H1 (cell line): Measurements from ENCODE around the gene CLEC1B. TPM values are rescaled to one million over a fixed set of nuclear protein-coding genes. Genes with fewer than 3 reads are reported as not detected.
"Not testable (repeated sequence)": the region's sequence is repeated elsewhere in the genome, so short reads cannot be mapped to it uniquely, and the experiment has no call there.

Experiments
- CTCF ChIA-PET: fragments of 300-600 bp; sonication (Branson Sonifier 250); formaldehyde crosslinking; loops from one replicate; lab custom pipeline; 2021; ENCODE audit not compliant: partially characterized antibody; lab: Charles Lee
- POLR2A ChIA-PET: fragments of 300-600 bp; sonication (Branson Sonifier 250); formaldehyde crosslinking; loops from one replicate; lab custom pipeline; 2021; ENCODE audit warnings: inconsistent platforms; ENCODE audit not compliant: partially characterized antibody; lab: Charles Lee
- DNase-seq, 2 experiments: peaks; one replicate each; pipeline versions ENCODE4 v3.0.0 to v3.0.0-alpha.2; 2010 to 2022; ENCODE audit warnings: low spot score in 2 of 2, low read depth in 1 of 2, mixed read lengths in 1 of 2
- FAIRE-seq: peaks from 2 replicates; lab custom pipeline; 2011; peaks lifted over from hg19 to GRCh38; lab: Jason Lieb, UNC
- H2AFZ ChIP-seq: 2 replicates; pipeline ENCODE4 v1.8.1; 2012; ENCODE audit warnings: low read length, inconsistent platforms
- H2AK5ac ChIP-seq: 2 replicates; pipeline ENCODE4 v1.6.1; 2013; ENCODE audit warnings: low read depth, low read length
- H2BK120ac ChIP-seq: replicated peaks from 2 replicates; pipeline ENCODE3; 2013; ENCODE audit warnings: low read depth, low read length, inconsistent platforms
- H2BK12ac ChIP-seq: 2 replicates; pipeline ENCODE4 v1.6.1; 2013; ENCODE audit warnings: low read depth, low read length
- H2BK15ac ChIP-seq: 2 replicates; pipeline ENCODE4 v1.6.1; 2013; ENCODE audit warnings: low read length
- H2BK20ac ChIP-seq: 2 replicates; pipeline ENCODE4 v1.6.1; 2013; ENCODE audit warnings: low read length
- H2BK5ac ChIP-seq: 2 replicates; pipeline ENCODE4 v1.6.1; 2013; ENCODE audit warnings: low read depth, low read length
- H3K14ac ChIP-seq: 2 replicates; pipeline ENCODE4 v1.6.1; 2013; ENCODE audit warnings: inconsistent platforms; ENCODE audit not compliant: insufficient read length
- H3K18ac ChIP-seq: 2 replicates; pipeline ENCODE4 v1.6.1; 2013; ENCODE audit warnings: low read length; ENCODE audit errors: extremely low read depth
- H3K23ac ChIP-seq: 2 replicates; pipeline ENCODE4 v1.6.1; 2013; ENCODE audit warnings: inconsistent platforms; ENCODE audit not compliant: insufficient read length
- H3K23me2 ChIP-seq: 2 replicates; pipeline ENCODE4 v1.6.1; 2013; ENCODE audit warnings: low read depth, low read length
- H3K27ac ChIP-seq: 2 replicates; pipeline ENCODE4 v1.6.1; 2011; ENCODE audit warnings: low read depth, low read length, inconsistent platforms
- H3K27me3 ChIP-seq, 4 experiments: replicated peaks in 1 of 4; 1 replicate in 1 of 4; 2 replicates in 3 of 4; pipeline versions ENCODE4 v1.6.1 to v1.8.1; 2011 to 2013; ENCODE audit warnings: low read length in 3 of 4, mild to moderate bottlenecking in 3 of 4, inconsistent platforms in 2 of 4, mixed read lengths in 2 of 4, moderate library complexity in 1 of 4; ENCODE audit not compliant: control insufficient read depth in 3 of 4, insufficient read depth in 3 of 4; ENCODE audit errors: extremely low read depth in 1 of 4
- H3K36me3 ChIP-seq, 4 experiments: 2 replicates each; pipeline versions ENCODE4 v1.6.1 to v1.8.1; 2011 to 2013; ENCODE audit warnings: mild to moderate bottlenecking in 4 of 4, low read length in 3 of 4, moderate library complexity in 2 of 4, control low read depth in 1 of 4, inconsistent platforms in 1 of 4; ENCODE audit not compliant: insufficient read depth in 4 of 4, control insufficient read depth in 2 of 4
- H3K4ac ChIP-seq: replicated peaks from 2 replicates; pipeline ENCODE3; 2013; ENCODE audit warnings: low read length, low read depth, mixed read lengths, inconsistent platforms; ENCODE audit not compliant: insufficient read length
- H3K4me1 ChIP-seq, 4 experiments: replicated peaks in 1 of 4; 1 replicate in 1 of 4; 2 replicates in 3 of 4; pipeline versions ENCODE4 v1.6.1 to v1.8.1; 2011 to 2013; ENCODE audit warnings: low read length in 3 of 4, inconsistent platforms in 2 of 4, mixed read lengths in 1 of 4; ENCODE audit not compliant: insufficient read depth in 4 of 4, control insufficient read depth in 3 of 4
- H3K4me2 ChIP-seq, 2 experiments: 2 replicates each; pipeline versions ENCODE4 v1.6.1 to v1.8.1; 2011 to 2013; ENCODE audit warnings: low read depth in 2 of 2, low read length in 2 of 2, control low read depth in 1 of 2, inconsistent platforms in 1 of 2, mild to moderate bottlenecking in 1 of 2; ENCODE audit not compliant: insufficient read depth in 1 of 2
- H3K4me3 ChIP-seq, 4 experiments: fragments of 200-600, 300-600 bp in 1 of 4; sonication (generic), shearing (Covaris generic), sonication (Bioruptor Twin) in 1 of 4; 2 replicates each; pipeline versions ENCODE4 v1.5.1 to v1.8.1; 2011 to 2016; ENCODE audit warnings: low read length in 4 of 4, low read depth in 3 of 4, control low read depth in 2 of 4, inconsistent platforms in 2 of 4, mild to moderate bottlenecking in 2 of 4, mixed read lengths in 1 of 4, moderate library complexity in 1 of 4; ENCODE audit not compliant: insufficient read depth in 2 of 4; ENCODE audit errors: extremely low read depth in 1 of 4
- H3K56ac ChIP-seq: replicated peaks from 2 replicates; pipeline ENCODE3; 2013; ENCODE audit warnings: low read depth, mild to moderate bottlenecking, mixed read lengths, low read length, inconsistent platforms; ENCODE audit not compliant: insufficient read length
- H3K79me1 ChIP-seq: 2 replicates; pipeline ENCODE4 v1.6.1; 2013; ENCODE audit warnings: low read depth, low read length, control low read depth
- H3K79me2 ChIP-seq, 2 experiments: 2 replicates each; pipeline versions ENCODE4 v1.6.1 to v1.8.1; 2012 to 2013; ENCODE audit warnings: low read length in 2 of 2, mild to moderate bottlenecking in 2 of 2, inconsistent platforms in 1 of 2; ENCODE audit not compliant: insufficient read depth in 2 of 2, control insufficient read depth in 1 of 2
- H3K9ac ChIP-seq, 4 experiments: replicated peaks in 1 of 4; 1 replicate in 1 of 4; 2 replicates in 3 of 4; pipeline versions ENCODE4 v1.6.1 to v1.8.1; 2011 to 2013; ENCODE audit warnings: low read depth in 3 of 4, low read length in 3 of 4, control low read depth in 2 of 4, mild to moderate bottlenecking in 2 of 4, moderate library complexity in 2 of 4, inconsistent platforms in 1 of 4; ENCODE audit errors: extremely low read depth in 1 of 4
- H3K9me3 ChIP-seq, 2 experiments: 2 replicates each; pipeline versions ENCODE4 v1.6.1 to v1.8.1; 2012 to 2013; ENCODE audit warnings: mild to moderate bottlenecking in 2 of 2, moderate library complexity in 2 of 2, control low read depth in 1 of 2, inconsistent platforms in 1 of 2, low read depth in 1 of 2, low read length in 1 of 2, mixed read lengths in 1 of 2; ENCODE audit not compliant: insufficient read depth in 2 of 2
- H4K20me1 ChIP-seq, 2 experiments: replicated peaks in 1 of 2; 2 replicates each; pipeline versions ENCODE3 to v1.8.1; 2011 to 2013; ENCODE audit warnings: inconsistent platforms in 2 of 2, low read length in 2 of 2, mild to moderate bottlenecking in 1 of 2; ENCODE audit not compliant: insufficient read depth in 2 of 2, control insufficient read depth in 1 of 2
- H4K5ac ChIP-seq: 2 replicates; pipeline ENCODE4 v1.6.1; 2013; ENCODE audit warnings: low read length, low read depth, mixed read lengths, inconsistent platforms; ENCODE audit not compliant: insufficient read length
- H4K8ac ChIP-seq: 2 replicates; pipeline ENCODE4 v1.8.0; 2013; ENCODE audit warnings: mild to moderate bottlenecking, moderate library complexity, low read length, inconsistent platforms; ENCODE audit not compliant: insufficient read depth; ENCODE audit errors: extremely low read depth
- H4K91ac ChIP-seq: replicated peaks from 2 replicates; pipeline ENCODE3; 2013; ENCODE audit warnings: low read length, mixed read lengths, inconsistent platforms; ENCODE audit not compliant: insufficient read length
- ATF2 ChIP-seq: IDR thresholded peaks from 2 replicates; pipeline ENCODE4 v1.6.1; 2012; ENCODE audit warnings: low read length, inconsistent platforms
- SP1 ChIP-seq: IDR thresholded peaks from 2 replicates; pipeline ENCODE4 v1.6.1; 2011; ENCODE audit warnings: low read depth, low read length
- WGBS, 2 experiments: shearing (Covaris generic) in 1 of 2; methylation state at CpG; one replicate each; pipeline versions ENCODE4 v1.1.6 to v1.1.7; 2013 to 2015; ENCODE audit warnings: low lambda C conversion rate in 2 of 2, mixed read lengths in 2 of 2, inconsistent platforms in 1 of 2, low coverage in 1 of 2, missing lambda C conversion rate in 1 of 2; ENCODE audit not compliant: insufficient replicate concordance in 2 of 2, insufficient coverage in 1 of 2, insufficient read length in 1 of 2; ENCODE audit errors: extremely low coverage in 1 of 2, missing lambda C conversion rate in 1 of 2; 5-methylcytosine and 5-hydroxymethylcytosine counted together
- polyA plus RNA-seq, 7 experiments: library from polyadenylated mRNA; depleted of rRNA in 3 of 7; stranded (reverse) in 5 of 7; unstranded in 2 of 7; fragments of >200 nt in 5 of 7; fragments of 200-250 nt in 2 of 7; gene quantifications; 1 replicate in 5 of 7; 2 replicates in 1 of 7; 4 replicates in 1 of 7; pipeline versions ENCODE4 v1.2.1 to v1.2.3, GENCODE V29; 2011 to 2013; ENCODE audit warnings: missing spikeins in 2 of 7, mixed read lengths in 2 of 7
- total RNA-seq: library from RNA; stranded (reverse); fragmentation: NEBNext Ultra II Directional; extraction: Animal tissue kit (Norgen Biotek cat#: 25700); gene quantifications from 2 replicates; pipeline ENCODE4 v1.2.1, GENCODE V29; 2021

Gene CLEC1B
- total and polyA plus RNA-seq, 2 of the 8 experiments (the other 6 are each of a cell fraction or from before 2014, with no cell fraction given), result not detected

DNA sequence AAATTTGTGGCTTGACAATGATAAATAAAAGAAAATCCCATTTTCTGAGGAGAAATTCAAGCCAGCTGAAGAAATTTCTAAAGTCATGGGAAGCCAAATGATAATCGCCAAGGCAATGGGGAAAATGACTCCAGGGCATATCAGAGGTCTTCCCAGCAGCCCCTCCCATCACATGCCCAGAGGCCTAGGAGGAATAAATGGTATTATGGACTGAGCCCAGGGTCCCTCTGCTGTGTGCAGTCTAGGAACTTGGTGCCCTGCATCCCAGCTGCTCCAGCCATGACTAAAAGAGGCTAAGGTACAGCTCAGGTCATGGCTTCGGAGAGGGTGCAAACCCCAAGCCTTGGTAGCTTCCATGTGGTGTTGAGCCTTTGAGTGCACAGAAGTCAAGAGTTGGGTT lies 23.3 kb downstream of the CLEC1B start (continued):
- TF ChIP-seq ATF2, result no peak
- no peak for TF ChIP-seq SP1

- H3K23ac ChIP-seq, H3K9ac ChIP-seq, H3K27ac ChIP-seq, H3K4me1 ChIP-seq, FAIRE-seq, H2BK120ac ChIP-seq, H3K79me1 ChIP-seq, H2BK12ac ChIP-seq, H2BK20ac ChIP-seq, POLR2A ChIA-PET, H3K4me3 ChIP-seq, H3K36me3 ChIP-seq, H4K5ac ChIP-seq, H2BK5ac ChIP-seq, H3K18ac ChIP-seq, H4K20me1 ChIP-seq, H3K23me2 ChIP-seq, H4K8ac ChIP-seq, H2BK15ac ChIP-seq, H4K91ac ChIP-seq, CTCF ChIA-PET, H3K9me3 ChIP-seq, H3K27me3 ChIP-seq, H2AFZ ChIP-seq, DNase-seq, H2AK5ac ChIP-seq, H3K56ac ChIP-seq, H3K4me2 ChIP-seq, H3K4ac ChIP-seq, H3K14ac ChIP-seq, H3K79me2 ChIP-seq: not testable (repeated sequence)
- 83% methylated on average over 2 of the region's 2 CpGs; no CpG with 5 or more reads in 1 of the 2 experiments for WGBS, 2 experiments
Measured at GRCh38 chr12:9974731-9975130, 24.2 kb downstream of the CLEC1B start.
